ENCODE data around the gene CACNA2D3. TPM values are rescaled to one million over a fixed set of nuclear protein-coding genes. Genes with fewer than 3 reads are reported as not detected.

Gene CACNA2D3
- total RNA-seq, 1 donor from 2014 or later, result 0.17 TPM

- H3K4me3 ChIP-seq (ENCODE audit: low read depth, low read length), result no peak overlapping the region
- H3K36me3 ChIP-seq (ENCODE audit: control insufficient read depth, insufficient read depth, low read length), result no peaks in the 10 kb centered on the region
- no peaks in the 10 kb centered on the region for H3K27me3 ChIP-seq (ENCODE audit: control insufficient read depth, insufficient read depth, low read length)
- TF ChIP-seq CTCF (IDR thresholded peaks at IDR 0.05; ENCODE audit: insufficient read depth, low read length, poor library complexity, severe bottlenecking), result no peak
- DNase-seq (ENCODE audit: low read depth), result no peak
Observed at GRCh38 chr3:54331341-54331740, 209.0 kb downstream of the CACNA2D3 start.

- TF ChIP-seq CTCF (IDR thresholded peaks at IDR 0.05; ENCODE audit: insufficient read depth, low read length, poor library complexity, severe bottlenecking), result no peak
- DNase-seq (ENCODE audit: low read depth), result no peak
- no peak overlapping the region for H3K4me3 ChIP-seq (ENCODE audit: low read depth, low read length)
- no peaks in the 10 kb centered on the region for H3K27me3 ChIP-seq (ENCODE audit: control insufficient read depth, insufficient read depth, low read length)
- no peaks in the 10 kb centered on the region for H3K36me3 ChIP-seq (ENCODE audit: control insufficient read depth, insufficient read depth, low read length)
Observed at GRCh38 chr3:54337846-54338245, 215.5 kb downstream of the CACNA2D3 start.

GRCh38 chr3:54339608-54340007 is 217.3 kb downstream of the CACNA2D3 start:
- H3K4me3 ChIP-seq (ENCODE audit: low read depth, low read length), result no peak overlapping the region
- no peak for DNase-seq (ENCODE audit: low read depth)
- no peaks in the 10 kb centered on the region for H3K27me3 ChIP-seq (ENCODE audit: control insufficient read depth, insufficient read depth, low read length)
- TF ChIP-seq CTCF (IDR thresholded peaks at IDR 0.05; ENCODE audit: insufficient read depth, low read length, poor library complexity, severe bottlenecking), result no peak
- no peaks in the 10 kb centered on the region for H3K36me3 ChIP-seq (ENCODE audit: control insufficient read depth, insufficient read depth, low read length)

- no peak for TF ChIP-seq CTCF (IDR thresholded peaks at IDR 0.05; ENCODE audit: insufficient read depth, low read length, poor library complexity, severe bottlenecking)
- no peaks in the 10 kb centered on the region for H3K27me3 ChIP-seq (ENCODE audit: control insufficient read depth, insufficient read depth, low read length)
- H3K36me3 ChIP-seq (ENCODE audit: control insufficient read depth, insufficient read depth, low read length), result no peaks in the 10 kb centered on the region
- DNase-seq (ENCODE audit: low read depth), result no peak
- H3K4me3 ChIP-seq (ENCODE audit: low read depth, low read length), result no peak overlapping the region
Observed at GRCh38 chr3:54341811-54342210, 219.5 kb downstream of the CACNA2D3 start.

GRCh38 chr3:54342676-54343075 is 220.3 kb downstream of the CACNA2D3 start:
- Histone ChIP-seq H3K4me3 (ENCODE audit: low read depth, low read length) (no peak overlapping the region), H3K27me3 (ENCODE audit: control insufficient read depth, insufficient read depth, low read length) (no peaks in the 10 kb centered on the region), H3K36me3 (ENCODE audit: control insufficient read depth, insufficient read depth, low read length) (no peaks in the 10 kb centered on the region)
- DNase-seq (ENCODE audit: low read depth), result no peak
- no peak for TF ChIP-seq CTCF (IDR thresholded peaks at IDR 0.05; ENCODE audit: insufficient read depth, low read length, poor library complexity, severe bottlenecking)

- Histone ChIP-seq H3K36me3 (ENCODE audit: control insufficient read depth, insufficient read depth, low read length) (no peaks in the 10 kb centered on the region), H3K4me3 (ENCODE audit: low read depth, low read length) (no peak overlapping the region), H3K27me3 (ENCODE audit: control insufficient read depth, insufficient read depth, low read length) (no peaks in the 10 kb centered on the region)
- no peak for DNase-seq (ENCODE audit: low read depth)
- TF ChIP-seq CTCF (IDR thresholded peaks at IDR 0.05; ENCODE audit: insufficient read depth, low read length, poor library complexity, severe bottlenecking), result no peak
Observed at GRCh38 chr3:54343495-54343894, 221.1 kb downstream of the CACNA2D3 start.
